WTC11 (cell line): ENCODE measurements around the gene TCN1. TPM values are rescaled to one million over a fixed set of nuclear protein-coding genes. Genes with fewer than 3 reads are reported as not detected.
"Not testable (repeated sequence)": the region's sequence is repeated elsewhere in the genome, so short reads cannot be mapped to it uniquely, and the experiment has no call there.

Experiments
- ATAC-seq: fragments of 200-7000 bp; cut with Tn5 transposase; 2 replicates; pipeline ENCODE4 v1.10.0; 2021; ENCODE audit warnings: mild to moderate bottlenecking, moderate library complexity
- Bru-seq: library from RNA; stranded (reverse); fragments of 400-500 nt; gene quantifications from one replicate; lab custom pipeline; 2021; lab: Mats Ljungman, UMichigan
- CTCF ChIA-PET: fragments of 300-600 bp; sonication (Branson Sonifier 250); formaldehyde crosslinking; loops from one replicate; lab custom pipeline; 2021; ENCODE audit warnings: antibody characterized with exemption; lab: Charles Lee
- POLR2A ChIA-PET: fragments of 350-600 bp; sonication (Branson Sonifier 250); formaldehyde crosslinking; loops from one replicate; lab custom pipeline; 2021; ENCODE audit warnings: antibody characterized with exemption; lab: Charles Lee
- DNase-seq: peaks from one replicate; pipeline ENCODE4 v3.0.0; 2021; ENCODE audit warnings: low spot score
- H3K27ac Mint-ChIP-seq: 2 replicates; pipeline ENCODE4 v1.8.0; 2021; ENCODE audit warnings: mixed read lengths
- H3K27me3 Mint-ChIP-seq: 2 replicates; pipeline ENCODE4 v1.8.0; 2021; ENCODE audit warnings: low read depth, mild to moderate bottlenecking, moderate library complexity, mixed read lengths
- H3K36me3 Mint-ChIP-seq: 2 replicates; pipeline ENCODE4 v1.8.0; 2021; ENCODE audit warnings: mixed read lengths
- H3K4me1 Mint-ChIP-seq: 2 replicates; pipeline ENCODE4 v1.8.0; 2022; ENCODE audit warnings: mixed read lengths
- H3K4me3 Mint-ChIP-seq: 2 replicates; pipeline ENCODE4 v1.8.0; 2021; ENCODE audit warnings: mild to moderate bottlenecking, moderate library complexity, mixed read lengths
- H3K9me3 Mint-ChIP-seq: 2 replicates; pipeline ENCODE4 v1.8.0; 2021; ENCODE audit warnings: mixed read lengths
- CREM ChIP-seq: sonication (generic); formaldehyde crosslinking; IDR thresholded peaks from 2 replicates; pipeline ENCODE4 v1.8.1; 2022; ENCODE audit warnings: mild to moderate bottlenecking, missing genetic modification reagents, moderate library complexity
- ELF4 ChIP-seq: sonication (generic); formaldehyde crosslinking; IDR thresholded peaks from 2 replicates; pipeline ENCODE4 v1.8.1; 2022; ENCODE audit warnings: low read depth, mild to moderate bottlenecking, moderate library complexity, missing genetic modification reagents
- FOXP1 ChIP-seq: sonication (generic); formaldehyde crosslinking; IDR thresholded peaks from 2 replicates; pipeline ENCODE4 v1.8.0; 2022; ENCODE audit warnings: missing genetic modification reagents, mild to moderate bottlenecking, moderate library complexity, borderline replicate concordance
- GABPB1 ChIP-seq: sonication (generic); formaldehyde crosslinking; IDR thresholded peaks from 2 replicates; pipeline ENCODE4 v1.8.1; 2023; ENCODE audit warnings: mild to moderate bottlenecking, missing genetic modification reagents
- JAZF1 ChIP-seq: fragments of 250-450 bp; sonication (Bioruptor Pico); IDR thresholded peaks from 2 replicates; pipeline ENCODE4 v1.9.0; 2021; ENCODE audit warnings: moderate library complexity, mild to moderate bottlenecking, inconsistent platforms
- SP1 ChIP-seq: sonication (generic); formaldehyde crosslinking; conservative IDR thresholded peaks from 2 replicates; pipeline ENCODE4 v1.8.1; 2022; ENCODE audit warnings: missing genetic modification reagents
- ZNF121 ChIP-seq: sonication (generic); formaldehyde crosslinking; IDR thresholded peaks from 2 replicates; pipeline ENCODE4 v1.8.0; 2023; ENCODE audit warnings: missing genetic modification reagents
- ZNF416 ChIP-seq: fragments of 250-450 bp; sonication (Bioruptor Pico); IDR thresholded peaks from 2 replicates; pipeline ENCODE4 v1.9.0; 2021; ENCODE audit warnings: mild to moderate bottlenecking, inconsistent platforms
- ZNF512 ChIP-seq: sonication (generic); formaldehyde crosslinking; IDR thresholded peaks from 2 replicates; pipeline ENCODE4 v1.8.1; 2022; ENCODE audit warnings: missing genetic modification reagents, borderline replicate concordance
- long read RNA-seq, 3 experiments: library from RNA in 1 of 3; library from capped mRNA in 1 of 3; library from polyadenylated mRNA in 1 of 3; unstranded in 2 of 3; stranded (forward) in 1 of 3; transcript quantifications; one replicate each; pipeline ENCODE4 v2.0.0, GENCODE V29; 2021
- total RNA-seq: library from RNA; stranded (reverse); gene quantifications from 3 replicates; pipeline ENCODE4 v1.2.3, GENCODE V29; 2021
- TF ChIP-seq, protein P1 (sequence below): sonication (generic); formaldehyde crosslinking; IDR thresholded peaks from 2 replicates; pipeline ENCODE4 v1.8.1; 2023; ENCODE audit warnings: mild to moderate bottlenecking, moderate library complexity, missing genetic modification reagents
- TF ChIP-seq, protein P2 (sequence below): sonication (generic); formaldehyde crosslinking; IDR thresholded peaks from 2 replicates; pipeline ENCODE4 v1.8.1; 2022; ENCODE audit warnings: low read depth, missing genetic modification reagents, borderline replicate concordance
- TF ChIP-seq, protein P3 (sequence below): fragments of 250-450 bp; sonication (Bioruptor Pico); IDR thresholded peaks from 2 replicates; pipeline ENCODE4 v2.1.2; 2022; ENCODE audit warnings: mild to moderate bottlenecking, moderate library complexity

Gene TCN1, protein sequence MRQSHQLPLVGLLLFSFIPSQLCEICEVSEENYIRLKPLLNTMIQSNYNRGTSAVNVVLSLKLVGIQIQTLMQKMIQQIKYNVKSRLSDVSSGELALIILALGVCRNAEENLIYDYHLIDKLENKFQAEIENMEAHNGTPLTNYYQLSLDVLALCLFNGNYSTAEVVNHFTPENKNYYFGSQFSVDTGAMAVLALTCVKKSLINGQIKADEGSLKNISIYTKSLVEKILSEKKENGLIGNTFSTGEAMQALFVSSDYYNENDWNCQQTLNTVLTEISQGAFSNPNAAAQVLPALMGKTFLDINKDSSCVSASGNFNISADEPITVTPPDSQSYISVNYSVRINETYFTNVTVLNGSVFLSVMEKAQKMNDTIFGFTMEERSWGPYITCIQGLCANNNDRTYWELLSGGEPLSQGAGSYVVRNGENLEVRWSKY
- total RNA-seq, result not detected in 3 replicates
- Bru-seq, nascent RNA, result not detected
- long read RNA-seq, experiment 1, result 0 reads
- long read RNA-seq, experiment 2, result 0 reads
- long read RNA-seq, experiment 3, result 0 reads

DNA sequence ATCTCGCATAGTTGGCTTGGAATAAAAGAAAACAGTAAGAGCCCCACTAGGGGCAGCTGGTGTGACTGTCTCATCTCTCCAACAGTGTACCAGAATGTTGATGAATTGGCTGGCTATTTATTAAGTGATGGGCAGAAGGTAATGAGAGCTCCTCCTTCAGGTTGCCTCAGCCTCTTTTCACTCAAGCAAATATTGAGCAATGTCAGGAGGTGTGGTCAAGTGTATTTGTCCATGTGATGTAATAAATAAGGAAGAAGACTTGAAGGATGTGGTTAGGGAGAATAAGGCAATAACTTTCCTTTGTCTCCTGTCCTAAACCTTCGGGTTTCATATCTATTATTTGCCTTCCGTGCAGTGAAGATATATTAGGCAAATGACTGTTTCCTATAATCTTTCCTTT is at the start of gene TCN1:
Gene TCN1, minus strand, starts transcription at position 91 of the 400 bp plus-strand sequence. Its CDS starts 17 bp downstream, at position 74.
- no peaks in the 10 kb centered on the region for H3K4me1 Mint-ChIP-seq
- H3K4me3 Mint-ChIP-seq, result no peak within 1 kb of the TSS
- ATAC-seq (no peak), DNase-seq (no peak)
- H3K27me3 Mint-ChIP-seq, result no peaks in the 10 kb centered on the region
- TF ChIP-seq, protein P1, sequence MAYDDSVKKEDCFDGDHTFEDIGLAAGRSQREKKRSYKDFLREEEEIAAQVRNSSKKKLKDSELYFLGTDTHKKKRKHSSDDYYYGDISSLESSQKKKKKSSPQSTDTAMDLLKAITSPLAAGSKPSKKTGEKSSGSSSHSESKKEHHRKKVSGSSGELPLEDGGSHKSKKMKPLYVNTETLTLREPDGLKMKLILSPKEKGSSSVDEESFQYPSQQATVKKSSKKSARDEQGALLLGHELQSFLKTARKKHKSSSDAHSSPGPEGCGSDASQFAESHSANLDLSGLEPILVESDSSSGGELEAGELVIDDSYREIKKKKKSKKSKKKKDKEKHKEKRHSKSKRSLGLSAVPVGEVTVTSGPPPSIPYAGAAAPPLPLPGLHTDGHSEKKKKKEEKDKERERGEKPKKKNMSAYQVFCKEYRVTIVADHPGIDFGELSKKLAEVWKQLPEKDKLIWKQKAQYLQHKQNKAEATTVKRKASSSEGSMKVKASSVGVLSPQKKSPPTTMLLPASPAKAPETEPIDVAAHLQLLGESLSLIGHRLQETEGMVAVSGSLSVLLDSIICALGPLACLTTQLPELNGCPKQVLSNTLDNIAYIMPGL (CRISPR knock-in tag), result no peak
- TF ChIP-seq FOXP1, result no peak
- TF ChIP-seq SP1 (CRISPR knock-in tag), result no peak
- no peak for TF ChIP-seq ZNF512 (CRISPR knock-in tag)
- TF ChIP-seq, protein P2, sequence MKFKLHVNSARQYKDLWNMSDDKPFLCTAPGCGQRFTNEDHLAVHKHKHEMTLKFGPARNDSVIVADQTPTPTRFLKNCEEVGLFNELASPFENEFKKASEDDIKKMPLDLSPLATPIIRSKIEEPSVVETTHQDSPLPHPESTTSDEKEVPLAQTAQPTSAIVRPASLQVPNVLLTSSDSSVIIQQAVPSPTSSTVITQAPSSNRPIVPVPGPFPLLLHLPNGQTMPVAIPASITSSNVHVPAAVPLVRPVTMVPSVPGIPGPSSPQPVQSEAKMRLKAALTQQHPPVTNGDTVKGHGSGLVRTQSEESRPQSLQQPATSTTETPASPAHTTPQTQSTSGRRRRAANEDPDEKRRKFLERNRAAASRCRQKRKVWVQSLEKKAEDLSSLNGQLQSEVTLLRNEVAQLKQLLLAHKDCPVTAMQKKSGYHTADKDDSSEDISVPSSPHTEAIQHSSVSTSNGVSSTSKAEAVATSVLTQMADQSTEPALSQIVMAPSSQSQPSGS (CRISPR knock-in tag), result no peak
- TF ChIP-seq, protein P3, sequence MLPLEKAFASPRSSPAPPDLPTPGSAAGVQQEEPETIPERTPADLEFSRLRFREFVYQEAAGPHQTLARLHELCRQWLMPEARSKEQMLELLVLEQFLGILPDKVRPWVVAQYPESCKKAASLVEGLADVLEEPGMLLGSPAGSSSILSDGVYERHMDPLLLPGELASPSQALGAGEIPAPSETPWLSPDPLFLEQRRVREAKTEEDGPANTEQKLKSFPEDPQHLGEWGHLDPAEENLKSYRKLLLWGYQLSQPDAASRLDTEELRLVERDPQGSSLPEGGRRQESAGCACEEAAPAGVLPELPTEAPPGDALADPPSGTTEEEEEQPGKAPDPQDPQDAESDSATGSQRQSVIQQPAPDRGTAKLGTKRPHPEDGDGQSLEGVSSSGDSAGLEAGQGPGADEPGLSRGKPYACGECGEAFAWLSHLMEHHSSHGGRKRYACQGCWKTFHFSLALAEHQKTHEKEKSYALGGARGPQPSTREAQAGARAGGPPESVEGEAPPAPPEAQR (CRISPR knock-in tag), result no peak
- TF ChIP-seq GABPB1 (CRISPR knock-in tag), result no peak
- ChIA-PET CTCF (no interaction called here), POLR2A (no interaction called here)
- H3K9me3 Mint-ChIP-seq, result peaks cover 25% of the 10 kb centered on the region
- H3K36me3 Mint-ChIP-seq, result peaks cover 11% of the 10 kb centered on the region; the same call in 1 of the 2 replicates
- no peak within 1 kb of the TSS for H3K27ac Mint-ChIP-seq

DNA sequence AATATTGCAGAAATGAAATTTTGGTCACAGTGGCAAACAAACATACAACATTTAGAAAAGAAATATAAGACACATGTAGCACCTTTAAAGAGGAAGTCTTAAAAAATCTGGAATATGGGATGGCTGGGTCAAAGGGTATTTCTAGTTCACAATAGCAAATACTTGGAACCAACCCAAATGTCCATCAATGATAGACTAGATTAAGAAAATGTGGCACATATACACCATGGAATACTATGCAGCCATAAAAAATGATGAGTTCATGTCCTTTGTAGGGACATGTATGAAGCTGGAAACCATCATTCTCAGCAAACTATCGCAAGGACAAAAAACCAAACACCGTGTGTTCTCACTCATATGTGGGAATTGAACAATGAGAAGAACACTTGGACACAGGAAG is 37.3 kb upstream of the TCN1 start:
- DNase-seq, ATAC-seq, CTCF ChIA-PET, H3K27ac Mint-ChIP-seq, H3K27me3 Mint-ChIP-seq, H3K36me3 Mint-ChIP-seq, H3K4me3 Mint-ChIP-seq, POLR2A ChIA-PET: not testable (repeated sequence)
- Mint-ChIP-seq H3K4me1 (peaks cover 12% of the 10 kb centered on the region), H3K9me3 (peaks cover 19% of the 10 kb centered on the region)

GRCh38 chr11:59901306-59901705 is 35.0 kb upstream of the TCN1 start:
- DNase-seq (no peak), ATAC-seq (no peak)
- CTCF ChIA-PET, result no interaction called here
- peak overlapping the region; percentile 45; the same call in 1 of the 2 replicates for H3K27ac Mint-ChIP-seq
- H3K36me3 Mint-ChIP-seq, result no peaks in the 10 kb centered on the region
- POLR2A ChIA-PET, result interaction anchor here (0.6 kb wide), 1 partner anchor 47 kb away, joined by 3 read pairs; no protein-coding TSS in a partner anchor
- H3K4me3 Mint-ChIP-seq, result no peak overlapping the region
- H3K27me3 Mint-ChIP-seq, result no peaks in the 10 kb centered on the region
- peaks cover 12% of the 10 kb centered on the region for H3K4me1 Mint-ChIP-seq
- TF ChIP-seq ZNF121 (CRISPR knock-in tag), result no peak
- no peak for TF ChIP-seq ELF4
- no peak for TF ChIP-seq ZNF416
- no peak for TF ChIP-seq JAZF1 (CRISPR knock-in tag)
- TF ChIP-seq CREM, result no peak
- H3K9me3 Mint-ChIP-seq, result peaks cover 8% of the 10 kb centered on the region
